Measurements from ENCODE around the gene ITGA1.

DNA sequence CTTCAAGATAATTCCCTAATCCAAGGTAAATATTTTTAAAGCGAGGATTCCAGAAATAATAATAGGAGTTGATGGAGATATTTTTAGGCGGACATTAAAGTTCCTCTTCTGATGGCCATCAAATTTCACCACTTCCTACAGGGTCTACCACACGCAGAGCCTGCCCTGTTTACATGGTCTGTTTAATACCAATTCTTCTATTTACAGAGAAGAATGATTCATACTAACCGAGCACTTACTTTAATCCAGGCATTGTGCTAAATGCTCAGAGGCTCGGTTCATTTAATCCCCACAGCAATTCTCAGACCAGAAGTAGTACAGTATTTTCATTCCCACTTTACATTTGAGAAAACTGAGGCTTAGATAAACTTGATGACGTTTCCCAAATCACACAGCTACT, 3.0 kb upstream of the ITGA1 start:
- no peak for TF ChIP-seq POLR2A (IDR thresholded peaks at IDR 0.05)
- TF ChIP-seq, protein P1, sequence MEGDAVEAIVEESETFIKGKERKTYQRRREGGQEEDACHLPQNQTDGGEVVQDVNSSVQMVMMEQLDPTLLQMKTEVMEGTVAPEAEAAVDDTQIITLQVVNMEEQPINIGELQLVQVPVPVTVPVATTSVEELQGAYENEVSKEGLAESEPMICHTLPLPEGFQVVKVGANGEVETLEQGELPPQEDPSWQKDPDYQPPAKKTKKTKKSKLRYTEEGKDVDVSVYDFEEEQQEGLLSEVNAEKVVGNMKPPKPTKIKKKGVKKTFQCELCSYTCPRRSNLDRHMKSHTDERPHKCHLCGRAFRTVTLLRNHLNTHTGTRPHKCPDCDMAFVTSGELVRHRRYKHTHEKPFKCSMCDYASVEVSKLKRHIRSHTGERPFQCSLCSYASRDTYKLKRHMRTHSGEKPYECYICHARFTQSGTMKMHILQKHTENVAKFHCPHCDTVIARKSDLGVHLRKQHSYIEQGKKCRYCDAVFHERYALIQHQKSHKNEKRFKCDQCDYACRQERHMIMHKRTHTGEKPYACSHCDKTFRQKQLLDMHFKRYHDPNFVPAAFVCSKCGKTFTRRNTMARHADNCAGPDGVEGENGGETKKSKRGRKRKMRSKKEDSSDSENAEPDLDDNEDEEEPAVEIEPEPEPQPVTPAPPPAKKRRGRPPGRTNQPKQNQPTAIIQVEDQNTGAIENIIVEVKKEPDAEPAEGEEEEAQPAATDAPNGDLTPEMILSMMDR (IDR thresholded peaks at IDR 0.05): no peak
